GM21786 (cell line): ENCODE results near the gene SYTL3.
"Not testable (repeated sequence)": the region's sequence is repeated elsewhere in the genome, so short reads cannot be mapped to it uniquely, and the experiment has no call there.

Experiments used
- ATAC-seq: cut with Tn5 transposase; IDR thresholded peaks from one replicate; pipeline ENCODE4 v1.9.1; 2021; ENCODE audit not compliant: unreplicated experiment

The SYTL3 gene

DNA sequence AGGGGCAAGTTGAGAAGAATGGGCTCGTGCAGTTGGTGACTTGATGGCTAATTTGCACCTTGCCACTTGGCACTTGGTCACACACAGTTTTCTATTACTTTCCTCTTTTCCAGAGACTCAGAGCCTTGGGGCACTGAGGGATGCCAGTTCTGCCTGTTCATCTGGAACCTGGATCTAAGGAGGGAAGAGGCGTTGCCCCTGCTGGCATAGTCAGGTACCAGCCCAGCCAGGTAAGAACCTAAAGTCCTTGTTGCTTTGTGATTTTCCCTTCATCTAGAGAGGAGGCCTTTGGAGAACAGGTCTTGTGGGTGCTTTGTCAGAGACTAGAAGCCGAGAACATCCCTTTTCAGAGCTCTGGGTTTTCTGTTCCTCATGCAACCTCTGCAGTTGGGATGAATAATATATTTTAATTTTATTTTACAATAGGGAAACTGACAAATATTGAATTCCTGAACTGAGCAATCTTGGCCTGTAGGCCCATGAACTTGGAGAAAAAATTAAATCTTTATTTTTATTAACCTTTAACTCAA, 11.4 kb downstream of the SYTL3 start:
- ATAC-seq = no peak

DNA sequence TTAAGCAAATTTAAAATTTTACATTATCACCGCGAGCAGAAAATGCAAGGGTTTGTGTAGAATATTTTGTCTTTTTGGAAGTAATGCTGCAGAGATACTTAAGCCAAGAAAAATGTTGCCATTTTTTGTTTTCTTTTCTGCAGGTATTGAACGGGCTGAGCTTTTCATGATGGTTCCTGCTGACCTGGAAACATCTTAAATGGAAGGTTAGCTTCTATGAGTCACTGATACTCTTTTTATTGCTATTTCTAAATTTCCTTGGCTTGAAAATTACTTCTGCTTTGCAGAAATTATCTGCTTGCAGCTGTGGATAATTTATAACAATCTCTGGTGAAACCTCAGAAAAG, 12.7 kb downstream of the SYTL3 start:
- ATAC-seq = no peak

DNA sequence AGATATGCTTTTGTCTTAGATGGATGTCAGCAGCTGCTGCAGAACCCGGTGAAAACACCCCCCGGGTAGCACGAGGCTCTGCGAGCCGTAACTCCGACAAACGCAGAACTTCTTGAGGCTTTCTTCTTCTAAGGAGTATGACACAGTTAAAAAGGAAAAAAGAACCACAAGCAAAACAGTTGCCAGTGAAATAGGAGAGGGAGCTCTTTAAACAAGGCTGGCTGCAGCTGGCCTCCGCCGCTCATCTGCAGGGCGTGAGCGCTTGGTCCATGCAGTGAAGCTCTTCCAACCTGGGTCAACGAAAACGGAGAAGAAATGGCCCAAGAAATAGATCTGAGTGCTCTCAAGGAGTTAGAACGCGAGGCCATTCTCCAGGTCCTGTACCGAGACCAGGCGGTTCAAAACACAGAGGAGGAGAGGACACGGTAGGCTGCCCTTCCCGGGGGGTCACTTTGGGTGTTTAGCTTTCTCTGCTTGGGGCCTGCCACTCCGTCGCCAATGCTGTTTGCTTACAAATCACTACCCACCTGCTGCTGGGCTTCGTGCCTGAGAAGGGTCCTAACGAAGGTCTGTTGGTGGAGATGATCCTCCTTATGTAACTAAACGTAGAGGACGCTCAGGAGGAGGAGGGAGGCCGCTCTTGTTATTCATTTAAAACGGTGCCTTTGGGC, 13.2 kb downstream of the SYTL3 start:
- no peak for ATAC-seq

DNA sequence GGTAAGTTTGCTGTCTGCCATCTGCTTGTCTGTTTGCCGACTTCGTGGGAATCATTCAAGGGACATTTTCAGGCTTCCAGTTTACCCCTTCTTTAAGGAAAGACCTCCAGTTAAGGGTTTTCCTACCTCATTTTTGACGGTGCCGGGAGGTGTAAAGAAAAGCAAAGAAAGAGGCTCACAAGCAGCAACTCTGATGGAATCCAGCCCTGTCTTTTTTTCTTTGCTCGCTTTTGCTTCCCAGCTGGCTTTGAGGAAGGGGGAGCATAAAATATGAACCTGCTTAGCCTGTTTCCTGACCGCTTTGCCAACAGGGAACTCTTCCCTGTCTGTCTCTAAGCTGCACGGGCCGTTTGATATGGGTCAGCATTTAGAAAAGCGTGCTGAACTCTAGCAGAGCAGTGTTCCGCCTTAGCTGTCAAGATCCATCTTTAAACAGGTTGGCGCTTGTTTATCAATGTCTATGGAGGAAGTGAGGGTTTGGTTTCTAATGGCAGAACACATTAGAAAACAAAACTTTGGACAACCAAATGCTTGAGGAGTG, 13.8 kb downstream of the SYTL3 start:
- ATAC-seq = no peak

DNA sequence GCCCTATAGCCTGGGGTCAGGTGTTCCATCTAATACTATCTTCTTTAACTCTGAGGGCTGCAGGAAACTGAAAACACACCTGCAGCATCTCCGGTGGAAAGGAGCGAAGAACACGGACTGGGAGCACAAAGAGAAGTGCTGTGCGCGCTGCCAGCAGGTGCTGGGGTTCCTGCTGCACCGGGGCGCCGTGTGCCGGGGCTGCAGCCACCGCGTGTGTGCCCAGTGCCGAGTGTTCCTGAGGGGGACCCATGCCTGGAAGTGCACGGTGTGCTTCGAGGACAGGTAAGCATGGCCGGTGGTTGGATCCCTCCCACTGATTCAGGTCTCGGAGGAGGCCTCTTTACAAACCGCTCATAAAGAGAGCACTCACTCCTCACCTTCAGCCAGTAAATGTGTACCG, 15.5 kb downstream of the SYTL3 start:
- no peak for ATAC-seq

DNA sequence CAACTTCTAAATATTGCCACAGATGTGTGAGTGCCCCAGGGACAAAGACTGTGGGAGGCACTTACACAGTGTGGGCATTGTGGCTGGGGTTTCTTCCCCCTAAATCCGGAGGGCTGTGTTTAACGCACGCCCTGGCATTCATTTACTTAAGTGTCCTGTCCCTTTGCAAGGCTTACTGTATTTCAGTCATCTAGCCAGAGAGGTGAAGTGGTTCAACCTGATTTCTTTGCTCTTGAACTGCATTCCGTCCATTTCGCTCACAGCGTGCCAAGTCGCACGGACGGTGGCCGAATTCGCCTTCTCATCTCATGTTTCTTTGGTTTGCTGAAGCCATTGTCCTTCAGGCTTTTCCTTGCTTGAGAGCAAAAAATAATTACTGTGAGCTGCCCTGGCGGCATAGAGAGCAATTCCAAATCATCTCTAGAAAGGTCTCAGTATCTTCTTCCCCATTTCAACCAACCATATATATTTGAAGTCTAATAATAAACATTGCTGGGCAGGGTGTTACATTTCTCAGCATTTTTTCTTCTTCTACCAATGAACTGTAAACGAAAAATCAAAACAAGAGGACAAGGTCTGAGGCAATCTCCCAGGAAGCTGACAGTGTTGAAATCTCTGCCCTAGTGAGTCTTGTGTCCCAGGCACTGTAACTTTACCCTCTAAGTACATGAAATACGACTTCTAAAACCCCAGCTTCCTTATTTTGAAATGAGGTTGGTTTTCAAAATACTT, 16.9 kb downstream of the SYTL3 start:
- no peak for ATAC-seq

DNA sequence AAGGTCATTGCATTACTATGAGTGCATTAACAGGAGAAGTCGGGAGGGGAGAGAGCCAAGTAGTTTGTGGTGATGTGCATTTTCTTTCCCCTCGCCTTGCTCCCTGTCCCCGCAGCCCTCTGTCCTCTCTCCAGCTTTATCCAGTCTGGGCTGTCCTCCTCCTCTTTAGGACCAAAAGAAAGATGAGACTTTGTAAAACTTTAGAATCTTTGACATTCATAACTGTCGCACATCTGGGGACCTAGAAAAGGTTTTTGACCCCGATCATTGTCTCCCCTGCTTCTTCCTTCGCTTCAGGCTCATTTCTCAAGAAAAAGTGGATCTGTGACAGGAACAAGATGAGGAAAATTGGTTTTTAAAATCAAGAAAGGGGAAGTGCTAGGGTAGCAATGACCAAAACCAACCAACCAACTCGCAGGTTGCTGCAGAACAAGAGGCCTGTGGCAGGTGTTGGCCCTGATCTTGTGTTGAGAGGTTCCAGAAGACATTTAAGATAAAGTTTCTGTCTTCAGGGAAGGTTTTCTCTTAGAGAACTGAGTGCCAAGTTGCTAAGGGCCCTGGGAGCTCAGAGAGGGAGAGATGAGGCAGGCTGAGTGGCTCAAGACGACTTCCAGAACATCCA, 17.6 kb downstream of the SYTL3 start:
- ATAC-seq = no peak

DNA sequence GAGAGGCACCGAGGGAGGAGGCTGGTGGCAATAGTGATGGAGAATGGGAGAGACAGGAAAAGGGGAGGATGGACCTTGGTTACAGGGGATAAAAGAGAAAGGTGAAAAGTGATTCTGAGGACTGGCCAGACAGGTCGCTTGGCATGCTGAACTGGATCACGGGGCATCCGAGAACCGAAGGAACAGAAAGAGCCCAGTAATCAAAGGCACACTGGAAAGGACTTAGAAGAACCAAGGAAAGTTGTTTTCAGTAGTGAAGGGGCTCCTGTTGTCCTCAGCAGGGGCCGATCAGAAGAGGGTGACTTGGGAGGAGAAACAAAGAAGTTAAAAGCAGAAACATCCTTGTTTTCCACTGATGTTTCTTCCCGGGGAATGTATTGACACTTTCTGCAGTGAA, 18.9 kb downstream of the SYTL3 start:
- no peak for ATAC-seq

DNA sequence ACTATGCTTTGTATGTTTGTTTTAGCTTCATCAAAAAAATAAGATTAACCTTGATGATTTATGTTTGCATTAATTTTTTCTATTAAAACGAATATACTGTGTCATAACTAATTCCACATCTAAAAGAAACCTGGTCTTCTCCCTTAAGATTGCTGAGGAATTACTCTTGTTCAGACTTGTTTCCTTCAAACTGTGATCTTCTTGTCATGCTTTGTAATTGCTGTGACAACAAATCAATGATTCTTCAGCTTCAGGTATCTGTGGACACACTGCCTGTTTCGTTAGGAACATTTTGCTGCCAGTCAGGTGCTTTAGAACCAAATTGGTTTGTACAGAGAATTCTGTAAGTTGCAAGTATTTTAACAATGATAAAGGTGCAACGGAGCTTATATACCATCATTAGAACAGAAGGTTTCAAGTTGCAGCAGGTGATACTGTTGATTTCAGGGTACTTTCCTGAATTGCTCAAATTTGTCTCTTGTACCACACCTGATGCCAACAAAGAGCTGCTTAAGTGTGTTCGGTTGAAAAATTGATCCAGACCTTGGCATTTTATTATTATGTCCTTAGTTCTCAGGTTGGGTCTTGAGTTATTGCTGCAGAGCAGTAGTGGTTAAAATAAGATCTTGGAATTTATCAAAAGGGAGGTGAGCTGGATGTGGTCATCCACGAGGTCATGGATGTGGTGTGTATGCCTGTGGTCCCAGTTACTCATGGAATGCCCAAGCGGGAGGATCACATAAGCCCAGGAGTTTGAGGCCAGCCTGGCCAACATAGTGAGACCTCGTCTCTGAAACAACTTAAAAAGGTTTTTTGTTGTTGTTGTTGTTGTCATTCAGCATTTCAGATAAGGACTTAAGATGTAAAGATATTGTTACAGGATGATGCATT, 19.5 kb downstream of the SYTL3 start:
- no peak for ATAC-seq

DNA sequence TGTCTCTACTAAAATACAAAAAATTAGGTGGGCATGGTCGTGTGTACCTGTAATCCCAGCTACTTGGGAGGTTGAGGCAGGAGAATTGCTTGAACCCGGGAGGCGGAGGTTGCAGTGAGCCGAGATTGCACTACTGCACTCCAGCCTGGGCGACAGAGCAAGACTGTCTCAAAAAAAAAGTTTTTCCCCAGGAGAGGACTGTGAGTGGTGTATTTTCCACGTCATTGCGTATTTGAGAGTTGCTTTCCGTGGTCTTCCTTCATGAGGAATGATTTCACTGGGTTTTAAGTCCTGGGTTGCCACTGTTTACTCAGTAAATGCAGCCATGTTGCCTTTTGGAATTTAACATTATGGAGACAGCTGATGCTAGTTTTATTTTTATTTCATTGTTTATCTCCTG, 22.3 kb downstream of the SYTL3 start:
- not testable (repeated sequence) for ATAC-seq

DNA sequence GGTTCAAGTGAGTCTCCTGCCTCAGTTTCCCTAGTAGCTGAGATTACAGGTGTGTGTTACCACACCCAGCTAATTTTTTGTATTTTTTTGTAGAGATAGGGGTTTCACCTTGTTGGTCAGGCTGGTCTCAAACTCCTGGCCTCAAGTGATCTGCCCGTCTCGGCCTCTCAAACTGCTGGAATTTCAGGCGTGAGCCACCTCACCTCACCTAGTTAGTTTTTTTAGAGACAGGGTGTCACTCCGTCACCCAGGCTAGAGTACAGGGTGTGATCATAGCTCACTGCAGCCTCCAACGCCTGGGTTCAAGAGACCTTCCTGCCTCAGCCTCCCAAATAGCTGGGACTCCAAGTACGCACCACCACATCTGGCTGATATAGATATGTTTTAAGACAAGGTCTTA, 22.9 kb downstream of the SYTL3 start:
- no peak for ATAC-seq

DNA sequence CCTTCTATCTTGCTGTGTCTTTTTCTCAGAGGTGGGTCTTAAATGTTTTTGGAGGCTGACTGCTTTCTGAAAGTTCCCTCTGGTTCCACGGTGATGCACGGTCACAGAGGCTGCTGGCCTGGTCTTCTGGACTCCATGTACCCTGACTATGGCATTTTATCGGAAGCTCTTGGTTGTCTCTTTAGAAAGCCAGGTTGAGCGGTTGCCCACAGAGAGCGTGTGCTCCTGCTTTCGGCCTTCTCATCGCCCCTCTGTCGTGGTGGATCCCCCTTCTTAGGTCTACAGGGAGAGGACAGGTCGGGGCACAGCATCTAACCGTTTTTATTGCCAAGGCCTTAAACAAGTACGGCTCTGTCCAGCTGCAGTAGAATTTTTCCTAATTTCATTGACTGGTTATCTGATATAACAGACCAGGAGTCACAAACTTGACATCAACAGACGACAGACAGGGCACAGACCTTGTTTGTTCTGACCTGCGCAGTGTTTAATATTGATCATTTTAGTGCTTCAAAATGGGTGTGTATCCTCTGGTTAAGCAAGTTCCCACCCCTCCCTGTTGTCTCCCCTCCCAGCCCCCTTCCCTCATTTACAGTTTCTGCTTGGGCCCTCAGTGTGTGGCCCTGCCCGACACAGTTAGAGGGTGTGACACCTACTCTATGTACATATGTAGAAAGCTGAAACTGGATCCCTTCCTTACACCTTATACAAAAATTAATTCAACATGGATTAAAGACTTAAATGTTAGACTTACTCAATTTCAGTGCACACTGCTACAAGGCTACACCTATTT, 24.7 kb downstream of the SYTL3 start:
- no peak for ATAC-seq

DNA sequence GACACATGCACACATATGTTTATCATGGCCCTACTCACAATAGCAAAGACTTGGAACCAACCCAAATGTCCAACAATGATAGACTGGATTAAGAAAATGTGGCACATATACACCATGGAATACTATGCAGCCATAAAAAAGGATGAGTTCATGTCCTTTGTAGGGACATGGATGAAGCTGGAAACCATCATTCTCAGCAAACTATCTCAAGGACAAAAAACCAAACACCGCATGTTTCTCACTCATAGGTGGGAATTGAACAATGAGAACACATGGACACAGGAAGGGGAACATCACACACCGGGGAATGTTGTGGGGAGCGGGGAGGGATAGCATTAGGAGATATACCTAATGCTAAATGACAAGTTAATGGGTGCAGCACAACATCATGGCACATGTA, 27.2 kb downstream of the SYTL3 start:
- ATAC-seq = not testable (repeated sequence)

DNA sequence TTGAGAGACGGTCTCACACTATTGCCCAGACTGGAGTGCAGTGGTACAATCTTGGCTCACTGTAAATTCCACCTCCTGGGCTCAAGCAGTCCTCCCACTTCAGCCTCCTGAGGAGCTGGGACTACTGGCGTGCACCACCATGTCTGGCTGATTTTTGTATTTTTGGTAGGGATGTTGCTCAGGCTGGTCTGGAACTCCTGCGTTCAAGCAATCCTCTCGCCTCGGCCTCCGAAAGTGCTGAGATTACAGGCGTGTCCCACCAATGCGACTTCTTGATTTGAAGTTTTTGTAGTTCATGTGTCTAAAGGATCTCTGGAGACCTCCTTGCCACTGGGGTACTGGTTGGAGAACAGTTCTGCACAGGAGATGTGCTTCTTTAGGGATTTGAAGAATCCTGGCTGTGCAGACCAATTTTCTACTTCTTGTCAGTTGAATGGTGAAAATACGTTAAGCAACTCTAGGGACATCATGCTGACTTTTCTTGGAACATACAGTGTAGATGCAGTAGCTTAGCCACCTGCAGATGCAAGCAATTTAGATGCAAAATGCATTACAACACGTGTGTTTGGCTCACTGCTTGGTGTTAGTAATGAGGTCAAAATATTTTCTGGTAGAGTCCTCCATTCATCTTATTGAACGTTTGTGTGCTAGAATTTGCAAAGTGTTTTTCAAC, 28.2 kb downstream of the SYTL3 start:
- ATAC-seq = no peak

DNA sequence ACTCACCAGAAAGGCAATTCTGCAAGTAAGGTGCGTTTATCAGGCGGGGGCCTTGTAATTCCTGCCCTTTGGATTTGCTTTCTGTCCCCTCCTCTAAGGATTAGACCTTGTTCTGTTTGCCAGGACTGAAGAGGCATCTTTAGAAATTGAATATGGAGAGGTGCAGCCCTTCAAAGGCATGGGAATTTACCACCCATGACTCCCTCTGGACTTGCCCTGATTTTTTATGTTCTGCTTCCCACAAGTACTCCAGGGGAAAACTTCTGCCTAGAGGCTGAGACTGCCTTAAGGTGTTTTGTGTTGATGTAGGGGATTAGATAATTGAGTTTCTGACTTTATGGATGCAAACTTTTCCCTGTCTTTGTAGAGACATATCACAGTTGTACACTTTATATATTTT, 30.2 kb downstream of the SYTL3 start:
- ATAC-seq = no peak

DNA sequence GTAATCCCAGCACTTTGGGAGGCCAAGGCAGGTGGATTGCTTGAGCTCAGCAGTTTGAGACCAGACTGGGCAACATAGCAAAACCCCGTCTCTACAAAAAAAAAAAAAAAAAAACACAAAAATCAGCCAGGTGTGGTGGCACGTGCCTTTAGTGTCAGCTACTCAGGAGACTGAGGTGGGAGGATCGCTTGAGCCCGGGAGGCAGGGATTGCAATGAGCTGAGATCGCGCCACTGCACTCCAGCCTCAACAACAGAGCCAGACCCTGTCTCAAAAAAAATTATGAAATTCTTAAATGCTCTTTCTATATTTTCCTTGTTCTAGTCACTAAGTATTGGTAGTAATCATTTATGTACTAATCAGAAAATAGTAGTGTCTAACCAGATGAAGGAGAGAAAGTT, 30.6 kb downstream of the SYTL3 start:
- ATAC-seq = no peak

DNA sequence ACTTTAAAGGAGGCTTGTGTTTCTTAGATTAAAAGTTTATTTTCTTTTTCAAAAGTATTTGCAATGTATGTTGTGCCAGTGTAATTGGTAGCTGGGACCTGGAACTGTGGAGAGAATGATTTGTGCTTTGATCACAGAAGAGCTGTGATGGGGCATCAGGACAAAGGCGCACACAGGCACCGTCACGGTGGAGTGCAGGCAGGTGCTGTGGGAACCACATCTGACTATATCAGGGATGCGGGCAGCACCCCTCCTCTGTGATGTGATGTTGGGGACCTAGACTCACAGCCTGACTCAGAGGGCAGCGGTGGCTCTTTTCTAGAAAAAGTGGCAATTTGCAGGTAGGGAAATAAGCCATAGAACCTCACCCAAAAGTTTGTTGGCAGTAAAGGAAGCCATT, 34.5 kb downstream of the SYTL3 start:
- ATAC-seq = no peak

DNA sequence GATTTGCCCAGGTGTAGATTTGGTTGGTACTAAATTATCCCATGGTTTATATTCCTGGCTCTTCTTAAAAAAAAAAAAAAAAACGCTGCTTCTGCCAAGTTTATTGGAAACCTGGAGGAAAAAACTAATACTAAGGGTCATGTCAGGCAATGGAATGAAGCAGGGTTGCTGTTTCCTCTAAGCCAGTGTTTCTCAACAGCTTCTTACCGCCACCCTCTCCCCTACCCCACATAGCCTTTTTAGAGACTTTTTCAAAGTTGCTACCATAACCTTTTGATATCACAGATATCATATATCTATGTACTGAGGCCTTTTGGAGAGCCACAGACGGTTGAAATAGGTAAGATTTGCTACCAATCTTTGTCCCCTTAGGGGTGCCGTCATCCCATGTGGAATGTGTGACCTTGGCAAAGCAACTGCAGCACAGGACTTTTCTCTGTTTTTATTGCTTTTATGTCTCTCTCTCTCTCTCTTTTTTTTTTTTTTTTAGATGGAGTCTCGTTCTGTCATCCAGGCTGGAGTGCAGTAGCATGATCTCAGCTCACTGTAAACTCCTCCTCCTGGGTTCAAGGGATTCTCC, 35.0 kb downstream of the SYTL3 start:
- ATAC-seq = no peak

DNA sequence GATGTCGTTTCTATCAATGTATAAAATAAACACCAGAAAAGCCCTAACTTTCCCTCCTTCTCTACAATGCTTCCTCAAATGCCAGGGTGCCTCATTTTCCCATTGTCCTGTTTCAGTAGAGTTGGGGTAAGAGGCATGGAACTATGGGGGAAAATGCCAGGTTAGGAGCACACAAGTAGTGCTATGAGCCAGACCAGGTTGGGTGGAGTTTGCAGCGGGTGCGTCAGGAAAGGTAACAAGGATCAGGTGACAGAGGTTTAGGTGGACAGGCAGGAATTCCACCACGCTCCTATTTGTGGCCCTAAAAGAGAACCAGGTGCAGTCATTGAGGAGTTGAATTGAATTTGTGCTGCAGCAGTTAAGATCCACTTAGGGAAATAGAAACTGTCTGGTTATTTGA, 36.5 kb downstream of the SYTL3 start:
- ATAC-seq = no peak
